Urothelium cell line (cell line): ENCODE results near the gene GUCY1B1.

Source experiments
- DNase-seq: peaks from one replicate; pipeline ENCODE4 v3.0.0; 2011; ENCODE audit warnings: low spot score, mixed read lengths
- FAIRE-seq: peaks from 2 replicates; lab custom pipeline; 2011; peaks lifted over from hg19 to GRCh38; lab: Jason Lieb, UNC

The GUCY1B1 gene

DNA sequence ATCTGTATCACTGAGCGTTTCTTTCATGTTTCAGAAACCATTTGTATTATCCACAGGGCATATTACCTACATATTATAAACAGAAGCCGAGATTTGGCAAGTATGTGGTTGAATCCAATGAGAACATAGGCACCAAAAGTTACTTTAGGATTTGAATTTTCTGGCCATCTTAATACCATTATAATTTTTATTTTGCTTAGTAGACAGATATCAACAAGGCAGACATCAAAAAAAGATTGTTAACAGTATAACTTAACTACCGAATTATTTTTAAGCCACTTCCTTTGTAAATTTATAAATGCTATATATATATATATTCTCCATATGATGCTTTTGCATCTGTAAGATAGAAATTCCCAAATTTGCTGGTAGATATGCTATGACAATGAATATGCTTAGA, 2.2 kb downstream of the GUCY1B1 start:
- DNase-seq (no peak), FAIRE-seq (no peak)

GRCh38 chr4:155761916-155762315, 3.1 kb downstream of the GUCY1B1 start:
- no peak for DNase-seq
- FAIRE-seq = no peak

DNA sequence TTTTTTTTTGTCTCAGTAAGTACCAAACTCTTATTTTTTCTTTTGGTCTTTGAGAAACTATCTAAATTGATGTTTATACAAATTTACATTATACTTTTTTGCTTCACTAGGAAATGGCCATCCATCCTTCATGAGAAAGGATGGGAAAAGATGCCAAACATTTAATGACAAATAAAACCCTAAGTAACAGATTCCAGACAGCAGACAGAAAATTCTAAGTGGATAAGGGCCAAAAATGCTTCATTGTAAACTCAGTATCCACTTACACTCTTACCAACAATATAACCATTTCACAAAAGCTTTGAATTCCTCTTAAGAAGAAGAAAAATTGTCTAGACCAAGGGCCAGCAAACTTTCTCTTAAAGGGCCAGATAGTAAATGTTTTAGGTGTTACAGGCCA, 3.5 kb downstream of the GUCY1B1 start:
- FAIRE-seq = no peak
- no peak for DNase-seq

DNA sequence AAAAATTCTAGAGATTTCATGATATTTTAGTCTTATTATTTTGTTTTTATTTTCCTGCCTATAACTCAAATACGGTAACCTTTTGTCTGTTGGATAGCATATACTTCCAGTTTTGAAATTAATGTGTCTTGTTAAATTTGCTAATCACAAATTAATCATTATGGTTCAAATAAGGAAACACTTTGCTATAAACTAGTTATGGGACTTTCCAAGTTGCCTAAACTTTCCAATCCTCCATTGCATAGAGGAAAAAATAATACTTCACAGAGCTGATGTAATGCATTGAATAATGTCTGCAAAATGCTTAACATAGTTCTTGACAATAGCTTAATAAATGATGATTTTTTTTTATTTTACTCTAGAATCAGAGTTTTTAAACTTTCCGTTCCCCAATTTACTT, 4.7 kb downstream of the GUCY1B1 start:
- FAIRE-seq = no peak
- DNase-seq = no peak

DNA sequence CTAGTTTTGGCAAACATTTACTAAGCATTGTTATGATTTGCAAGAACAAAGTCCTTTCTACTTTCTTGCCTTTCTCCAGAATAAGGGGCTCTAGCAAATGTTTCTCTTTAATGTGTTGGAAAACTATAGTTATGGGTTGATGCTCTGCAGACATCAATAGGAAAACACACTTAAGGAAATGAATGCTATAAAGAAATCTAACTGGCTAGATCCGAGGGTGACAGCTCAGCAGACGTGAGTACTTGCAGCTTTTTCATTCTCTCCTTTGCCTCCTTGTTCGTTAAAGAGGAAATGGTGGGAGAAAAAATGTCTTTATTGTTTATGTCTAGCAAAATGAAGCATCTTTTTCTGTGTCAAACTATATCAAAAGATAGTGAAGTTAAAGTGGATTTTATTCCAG, 6.3 kb downstream of the GUCY1B1 start:
- FAIRE-seq (no peak), DNase-seq (no peak)

DNA sequence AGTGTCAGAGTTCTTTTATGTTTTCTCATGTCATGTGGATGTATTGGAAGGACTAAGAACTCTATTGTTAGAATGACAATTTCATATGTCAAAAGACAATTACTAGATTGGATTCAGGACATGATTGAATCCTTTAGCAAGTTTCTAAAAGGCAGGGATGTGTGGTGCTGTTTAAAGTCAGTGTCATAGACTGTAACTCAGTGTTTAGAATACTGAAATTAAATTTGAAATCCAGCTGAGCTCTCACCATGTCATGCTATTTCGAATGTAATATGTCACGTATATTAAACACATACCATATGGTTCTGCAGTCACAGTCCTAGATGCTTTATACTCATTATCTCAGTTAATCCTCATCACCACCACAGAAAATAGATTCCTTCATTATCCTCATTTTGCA, 7.8 kb downstream of the GUCY1B1 start:
- no peak for FAIRE-seq
- DNase-seq = no peak

- DNase-seq = no peak
- FAIRE-seq = no peak
Observed at GRCh38 chr4:155768370-155768769, 9.5 kb downstream of the GUCY1B1 start.

DNA sequence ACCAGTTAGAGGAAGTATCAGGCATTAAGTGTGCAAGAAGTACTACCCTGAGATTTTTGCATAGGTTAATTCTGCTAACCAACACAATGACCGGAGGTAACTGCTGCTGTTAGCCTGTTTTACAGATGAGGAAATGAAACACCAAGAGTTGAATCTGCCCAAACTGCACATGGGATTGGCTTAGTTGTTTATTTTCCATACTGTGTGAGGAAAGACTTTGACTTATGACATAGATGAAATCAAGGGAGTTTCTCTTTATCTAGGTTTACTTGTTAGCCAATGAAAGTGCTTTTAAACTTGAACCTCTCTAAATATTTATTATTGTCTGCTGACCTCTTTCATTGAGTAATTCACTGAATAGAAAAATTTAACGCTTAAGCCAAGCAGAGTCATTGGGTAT, 10.3 kb downstream of the GUCY1B1 start:
- FAIRE-seq (no peak), DNase-seq (no peak)

DNA sequence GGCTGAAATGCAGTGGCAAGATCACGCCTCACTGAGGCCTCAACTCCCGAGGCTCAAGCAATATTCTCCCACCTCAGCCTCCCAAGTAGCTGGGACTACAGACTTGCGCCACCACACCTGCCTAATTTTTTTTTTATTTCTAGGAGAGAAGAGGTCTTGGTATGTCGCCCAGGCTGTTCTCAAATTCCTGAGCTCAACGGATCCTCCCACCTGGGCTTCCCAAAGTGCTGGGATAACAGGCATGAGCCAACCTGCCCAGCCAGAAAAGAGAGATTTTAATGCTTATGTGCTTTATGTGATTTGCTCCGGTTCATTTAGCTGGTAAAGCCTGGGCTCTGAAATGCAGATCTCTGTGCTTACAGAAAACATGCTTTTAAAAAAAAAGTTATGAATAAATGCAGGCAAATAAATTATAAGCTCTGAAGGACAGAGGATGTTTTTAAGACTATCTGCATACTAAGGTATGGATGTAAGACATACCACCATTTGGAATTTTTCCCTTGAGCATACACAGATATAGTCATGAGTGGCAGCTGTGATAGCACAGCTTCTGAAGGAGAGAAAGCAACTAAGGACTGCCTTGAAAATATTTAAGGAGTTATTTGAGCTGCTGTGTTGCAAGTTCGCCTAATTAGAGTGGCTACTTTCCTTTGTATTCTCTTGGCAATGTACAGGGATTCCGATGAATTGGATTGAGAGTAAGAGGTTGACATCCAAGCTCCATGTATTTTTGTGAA, 13.8 kb downstream of the GUCY1B1 start:
- no peak for DNase-seq
- FAIRE-seq = no peak

DNA sequence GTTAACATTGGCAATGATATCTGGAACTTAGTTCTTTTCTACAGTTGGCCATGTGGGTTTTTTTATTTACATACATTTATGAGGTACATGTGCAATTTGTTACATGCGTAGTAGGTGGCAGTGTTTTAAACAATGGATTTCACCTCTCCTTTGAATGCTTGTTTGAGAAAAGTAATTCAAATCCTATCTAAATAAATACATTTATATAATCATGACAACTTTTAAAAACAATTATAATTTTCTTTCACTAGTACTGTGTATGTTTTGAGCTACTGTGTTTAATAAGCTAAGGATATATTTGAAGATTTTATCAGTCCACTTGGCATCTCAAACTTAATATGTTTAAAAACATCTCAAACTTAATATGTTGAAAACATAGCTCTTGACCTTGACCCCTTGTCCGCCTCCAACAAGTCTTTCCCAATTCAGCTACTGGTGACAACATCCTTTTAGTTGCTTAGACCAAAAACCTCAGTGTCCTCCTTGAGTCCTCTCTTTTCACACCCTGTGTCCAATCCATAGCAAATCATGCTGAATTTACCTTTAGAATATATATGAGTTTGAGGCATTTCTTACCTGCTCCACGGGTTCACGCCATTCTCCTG, 14.5 kb downstream of the GUCY1B1 start:
- FAIRE-seq = no peak

DNA sequence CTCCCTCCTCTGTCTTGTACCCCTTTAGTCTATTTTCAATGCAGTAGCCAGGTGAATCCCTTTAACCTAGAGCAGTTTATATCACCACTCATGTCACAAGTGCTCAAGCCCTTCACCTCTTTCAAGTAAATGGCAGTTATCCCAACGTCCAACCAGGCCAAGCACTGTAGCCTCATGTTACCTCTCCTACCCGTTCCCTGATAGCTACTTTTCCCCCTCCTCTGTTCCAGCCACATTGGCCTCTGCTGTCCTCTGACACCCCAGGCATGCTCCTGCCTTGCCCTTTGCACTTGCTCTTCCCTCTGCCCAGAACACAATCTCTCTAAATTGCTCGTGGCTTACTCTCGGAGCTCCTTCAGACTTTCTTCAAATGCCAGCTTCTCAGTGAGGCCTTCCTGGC, 15.2 kb downstream of the GUCY1B1 start:
- FAIRE-seq (no peak), DNase-seq (no peak)

More for the DNA sequence above, 14.5 kb downstream of the GUCY1B1 start:
- DNase-seq = no peak

GRCh38 chr4:155777971-155778735, 19.3 kb downstream of the GUCY1B1 start:
- FAIRE-seq (no peak), DNase-seq (no peak)

GRCh38 chr4:155780775-155781174, 22.0 kb downstream of the GUCY1B1 start:
- DNase-seq (no peak), FAIRE-seq (no peak)

GRCh38 chr4:155781249-155781831, 22.5 kb downstream of the GUCY1B1 start:
- FAIRE-seq = no peak

GRCh38 chr4:155784637-155785036, 25.8 kb downstream of the GUCY1B1 start:
- FAIRE-seq = no peak
- no peak for DNase-seq

More at GRCh38 chr4:155781249-155781831, 22.5 kb downstream of the GUCY1B1 start:
- no peak for DNase-seq

DNA sequence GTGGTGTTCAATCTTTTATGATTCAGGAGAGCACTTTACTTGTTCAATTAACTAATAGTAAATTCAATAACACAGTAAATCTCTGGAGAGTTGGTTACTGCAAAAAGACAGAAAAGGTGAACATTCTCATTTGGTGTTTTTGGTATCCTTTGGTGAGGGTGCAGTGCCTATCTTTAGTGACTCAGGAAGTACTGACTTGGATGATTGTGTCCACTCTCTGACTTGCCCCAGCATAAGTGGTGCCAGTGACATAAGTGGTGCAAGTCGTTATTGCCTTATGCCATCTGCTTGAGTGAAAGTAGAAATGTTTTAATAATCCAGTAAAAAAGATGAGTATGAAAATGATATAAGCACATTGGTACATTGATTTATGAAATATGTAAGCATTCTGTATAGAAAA, 27.0 kb downstream of the GUCY1B1 start:
- DNase-seq (no peak), FAIRE-seq (no peak)

- FAIRE-seq (no peak), DNase-seq (peak; percentile 33)
Observed at GRCh38 chr4:155787113-155787710, 28.4 kb downstream of the GUCY1B1 start.

- FAIRE-seq (no peak), DNase-seq (no peak)
Observed at GRCh38 chr4:155789391-155789790, 30.6 kb downstream of the GUCY1B1 start.

- FAIRE-seq (no peak), DNase-seq (no peak)
Observed at GRCh38 chr4:155789982-155790381, 31.2 kb downstream of the GUCY1B1 start.

DNA sequence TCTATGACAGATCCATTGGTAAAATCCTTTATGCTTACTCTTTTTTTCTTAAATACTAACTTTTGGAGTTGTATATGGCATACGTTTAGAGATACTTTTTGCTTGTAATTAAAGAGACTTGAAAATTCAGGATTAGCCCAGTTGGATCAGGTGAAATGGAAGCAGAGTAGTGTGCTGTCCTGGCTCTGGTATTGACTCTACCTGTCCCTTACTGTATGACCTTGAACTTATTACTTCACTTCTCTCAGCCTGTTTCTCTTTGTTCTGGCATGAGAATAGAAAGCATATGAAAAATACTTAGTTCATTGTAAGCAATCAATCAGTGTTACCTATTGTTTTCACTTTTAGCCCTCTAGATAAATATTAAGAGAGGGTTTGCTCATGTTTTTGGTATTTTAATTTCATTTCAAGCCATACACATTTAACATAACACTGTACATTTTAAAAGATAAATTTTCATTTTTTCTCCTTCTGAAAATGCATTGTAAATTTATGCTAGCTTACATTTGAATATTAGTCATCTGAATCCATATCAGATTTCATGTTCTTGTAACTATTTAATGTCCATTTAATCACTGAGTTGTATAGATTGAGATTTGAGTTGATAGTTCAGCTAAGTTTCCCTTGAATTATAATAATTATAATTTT, 35.9 kb downstream of the GUCY1B1 start:
- DNase-seq = no peak
- FAIRE-seq = no peak

DNA sequence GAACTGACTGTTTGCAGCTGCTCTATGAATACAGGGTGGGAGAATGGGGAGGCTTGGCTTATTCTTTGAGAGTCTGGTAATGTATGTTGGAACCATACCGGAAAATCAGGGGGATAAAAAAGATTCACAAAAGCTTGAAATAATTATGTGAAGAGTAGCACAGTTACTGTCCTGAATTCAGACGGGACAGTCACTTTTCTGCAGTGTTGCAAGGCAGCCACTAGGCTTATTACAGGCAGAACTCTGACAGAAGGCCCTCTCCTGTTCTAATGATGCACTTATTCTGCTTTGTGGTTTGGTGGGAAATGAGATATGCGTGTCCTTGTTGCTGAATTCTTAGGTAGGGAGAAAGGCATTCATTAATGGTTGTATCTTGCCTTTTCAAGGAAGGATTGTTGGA, 37.2 kb downstream of the GUCY1B1 start:
- DNase-seq (peak; percentile 25), FAIRE-seq (no peak)
